Measurements from ENCODE around the gene LGALSL. TPM values are rescaled to one million over a fixed set of nuclear protein-coding genes. Genes with fewer than 3 reads are reported as not detected.

The LGALSL gene
- total RNA-seq, 4 donors from 2014 or later, result 81.9 to 231 (median 169) TPM

GRCh38 chr2:64412671-64413070 lies 41.3 kb upstream of the LGALSL start:
- TF ChIP-seq POLR2A (IDR thresholded peaks at IDR 0.05), result no peak
- no peak for TF ChIP-seq CTCF (IDR thresholded peaks at IDR 0.05)
- no peak for DNase-seq (ENCODE audit: low spot score in 2 of 2)
- WGBS, 2 donors, result 89 to 96% methylated on average over 4 of the region's 4 CpGs
- intact Hi-C loops (cut with DNase I; ENCODE audit: low total_unique reads), result no loop called here
- H3K4me3 ChIP-seq (ENCODE audit: low read depth, poor library complexity, severe bottlenecking), result no peak overlapping the region

- WGBS, 2 donors, result 92% methylated on average over 7 of the region's 7 CpGs
- TF ChIP-seq CTCF (IDR thresholded peaks at IDR 0.05) (no peak), POLR2A (IDR thresholded peaks at IDR 0.05) (no peak)
- no peak overlapping the region for H3K4me3 ChIP-seq (ENCODE audit: low read depth, poor library complexity, severe bottlenecking)
- intact Hi-C loops (cut with DNase I; ENCODE audit: low total_unique reads), result loop anchor here (5.0 kb wide), 1 partner anchor 477 kb away; no protein-coding TSS in a partner anchor
- DNase-seq (ENCODE audit: low spot score in 2 of 2), result no peak
These were observed 39.1 kb upstream of the LGALSL start for GRCh38 chr2:64414736-64415435.

GRCh38 chr2:64417624-64418023 lies 36.3 kb upstream of the LGALSL start:
- H3K4me3 ChIP-seq (ENCODE audit: low read depth, poor library complexity, severe bottlenecking), result no peak overlapping the region
- 85 to 92% methylated on average over 3 of the region's 3 CpGs for WGBS, 2 donors
- DNase-seq (ENCODE audit: low spot score in 2 of 2), result no peak
- intact Hi-C loops (cut with DNase I; ENCODE audit: low total_unique reads), result loop anchor here (5.0 kb wide), 1 partner anchor 475 kb away; no protein-coding TSS in a partner anchor
- TF ChIP-seq POLR2A (IDR thresholded peaks at IDR 0.05) (no peak), CTCF (IDR thresholded peaks at IDR 0.05) (no peak)

- TF ChIP-seq CTCF (IDR thresholded peaks at IDR 0.05), result no peak
- no peak for TF ChIP-seq POLR2A (IDR thresholded peaks at IDR 0.05)
- H3K4me3 ChIP-seq (ENCODE audit: low read depth, poor library complexity, severe bottlenecking), result no peak overlapping the region
- intact Hi-C loops (cut with DNase I; ENCODE audit: low total_unique reads), result loop anchor here (5.0 kb wide), 1 partner anchor 473 kb away; no protein-coding TSS in a partner anchor
- DNase-seq (ENCODE audit: low spot score in 2 of 2), result no peak
- WGBS, 2 donors, result 81 to 83% methylated on average over 2 of the region's 2 CpGs
These were observed 34.3 kb upstream of the LGALSL start for GRCh38 chr2:64419596-64420165.

- DNase-seq (ENCODE audit: low spot score in 2 of 2), result no peak
- no peak for TF ChIP-seq POLR2A (IDR thresholded peaks at IDR 0.05)
- no peak for TF ChIP-seq CTCF (IDR thresholded peaks at IDR 0.05)
- H3K4me3 ChIP-seq (ENCODE audit: low read depth, poor library complexity, severe bottlenecking), result no peak overlapping the region
- intact Hi-C loops (cut with DNase I; ENCODE audit: low total_unique reads), result no loop called here
These were observed 33.3 kb upstream of the LGALSL start for GRCh38 chr2:64420677-64421076.
